ENCODE data around the gene ACTL10.

Gene ACTL10

GRCh38 chr20:33687993-33688937 lies 21.5 kb downstream of the ACTL10 start:
- TF ChIP-seq SIN3A (IDR thresholded peaks at IDR 0.05; ENCODE audit: borderline replicate concordance, insufficient read depth, low read length) (no peak), TAF1 (IDR thresholded peaks at IDR 0.05; ENCODE audit: borderline replicate concordance, insufficient read depth, low read length) (no peak), FOXP2 (optimal IDR thresholded peaks at IDR 0.05; ENCODE audit: borderline replicate concordance, extremely low read depth, extremely low read length, insufficient read depth) (no peak), POLR2AphosphoS5 (IDR thresholded peaks at IDR 0.05; ENCODE audit: low read depth, low read length) (no peak)
- TF ChIP-seq, protein P1, sequence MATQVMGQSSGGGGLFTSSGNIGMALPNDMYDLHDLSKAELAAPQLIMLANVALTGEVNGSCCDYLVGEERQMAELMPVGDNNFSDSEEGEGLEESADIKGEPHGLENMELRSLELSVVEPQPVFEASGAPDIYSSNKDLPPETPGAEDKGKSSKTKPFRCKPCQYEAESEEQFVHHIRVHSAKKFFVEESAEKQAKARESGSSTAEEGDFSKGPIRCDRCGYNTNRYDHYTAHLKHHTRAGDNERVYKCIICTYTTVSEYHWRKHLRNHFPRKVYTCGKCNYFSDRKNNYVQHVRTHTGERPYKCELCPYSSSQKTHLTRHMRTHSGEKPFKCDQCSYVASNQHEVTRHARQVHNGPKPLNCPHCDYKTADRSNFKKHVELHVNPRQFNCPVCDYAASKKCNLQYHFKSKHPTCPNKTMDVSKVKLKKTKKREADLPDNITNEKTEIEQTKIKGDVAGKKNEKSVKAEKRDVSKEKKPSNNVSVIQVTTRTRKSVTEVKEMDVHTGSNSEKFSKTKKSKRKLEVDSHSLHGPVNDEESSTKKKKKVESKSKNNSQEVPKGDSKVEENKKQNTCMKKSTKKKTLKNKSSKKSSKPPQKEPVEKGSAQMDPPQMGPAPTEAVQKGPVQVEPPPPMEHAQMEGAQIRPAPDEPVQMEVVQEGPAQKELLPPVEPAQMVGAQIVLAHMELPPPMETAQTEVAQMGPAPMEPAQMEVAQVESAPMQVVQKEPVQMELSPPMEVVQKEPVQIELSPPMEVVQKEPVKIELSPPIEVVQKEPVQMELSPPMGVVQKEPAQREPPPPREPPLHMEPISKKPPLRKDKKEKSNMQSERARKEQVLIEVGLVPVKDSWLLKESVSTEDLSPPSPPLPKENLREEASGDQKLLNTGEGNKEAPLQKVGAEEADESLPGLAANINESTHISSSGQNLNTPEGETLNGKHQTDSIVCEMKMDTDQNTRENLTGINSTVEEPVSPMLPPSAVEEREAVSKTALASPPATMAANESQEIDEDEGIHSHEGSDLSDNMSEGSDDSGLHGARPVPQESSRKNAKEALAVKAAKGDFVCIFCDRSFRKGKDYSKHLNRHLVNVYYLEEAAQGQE (IDR thresholded peaks at IDR 0.05; ENCODE audit: insufficient read depth in 1 of 2, low read depth in 2 of 2, low read length in 2 of 2), result no peak

DNA sequence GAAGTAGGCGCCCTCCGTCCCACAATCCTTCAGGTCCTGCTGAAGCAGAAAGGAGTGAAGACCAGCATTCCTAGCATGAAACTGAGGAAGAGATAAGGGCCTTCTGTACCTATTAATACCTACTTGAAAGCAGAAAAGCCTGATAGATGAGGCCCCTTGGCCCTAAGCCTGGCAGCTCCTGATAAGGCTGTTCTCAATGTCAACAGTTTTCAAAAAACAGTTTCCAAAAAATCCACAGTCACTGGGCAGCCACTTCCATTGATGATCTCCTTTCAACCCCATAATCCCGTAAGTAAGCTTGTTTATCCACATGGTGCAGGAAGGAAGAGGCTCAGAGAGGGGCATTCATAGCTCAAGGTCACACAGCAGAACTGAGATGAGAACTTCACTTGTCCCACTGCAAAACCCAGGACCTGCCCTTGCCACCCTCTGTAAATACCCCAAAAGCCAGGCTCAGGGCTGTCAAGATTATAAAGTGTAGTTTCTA lies 22.2 kb downstream of the ACTL10 start:
- TF ChIP-seq POLR2AphosphoS5 (IDR thresholded peaks at IDR 0.05; ENCODE audit: low read depth, low read length), result no peak
- no peak for TF ChIP-seq FOXP2 (optimal IDR thresholded peaks at IDR 0.05; ENCODE audit: borderline replicate concordance, extremely low read depth, extremely low read length, insufficient read depth)
- TF ChIP-seq TAF1 (IDR thresholded peaks at IDR 0.05; ENCODE audit: borderline replicate concordance, insufficient read depth, low read length), result no peak

DNA sequence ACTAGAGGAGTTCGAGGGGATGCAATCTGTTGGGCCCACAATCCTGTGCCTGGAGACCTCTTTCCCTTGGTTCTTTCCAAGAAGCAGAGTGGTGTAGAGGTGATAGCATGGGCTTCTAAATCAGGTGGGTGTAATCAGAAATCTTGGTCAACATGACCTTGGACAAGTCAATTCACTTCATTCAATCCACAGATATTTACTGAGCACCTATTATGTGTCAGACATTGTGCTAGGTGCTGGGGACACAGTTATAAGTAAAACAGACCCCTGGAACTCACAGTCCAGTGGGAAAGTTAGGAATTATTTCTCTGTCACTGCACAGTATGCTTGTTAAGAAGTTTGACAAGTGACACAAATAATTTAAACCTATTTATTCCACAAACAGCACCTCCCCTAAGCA lies 22.8 kb downstream of the ACTL10 start:
- no peak for TF ChIP-seq SIN3A (IDR thresholded peaks at IDR 0.05; ENCODE audit: borderline replicate concordance, insufficient read depth, low read length)
- TF ChIP-seq, protein P1 (IDR thresholded peaks at IDR 0.05; ENCODE audit: insufficient read depth in 1 of 2, low read depth in 2 of 2, low read length in 2 of 2), result no peak
- no peak for TF ChIP-seq POLR2AphosphoS5 (IDR thresholded peaks at IDR 0.05; ENCODE audit: low read depth, low read length)

DNA sequence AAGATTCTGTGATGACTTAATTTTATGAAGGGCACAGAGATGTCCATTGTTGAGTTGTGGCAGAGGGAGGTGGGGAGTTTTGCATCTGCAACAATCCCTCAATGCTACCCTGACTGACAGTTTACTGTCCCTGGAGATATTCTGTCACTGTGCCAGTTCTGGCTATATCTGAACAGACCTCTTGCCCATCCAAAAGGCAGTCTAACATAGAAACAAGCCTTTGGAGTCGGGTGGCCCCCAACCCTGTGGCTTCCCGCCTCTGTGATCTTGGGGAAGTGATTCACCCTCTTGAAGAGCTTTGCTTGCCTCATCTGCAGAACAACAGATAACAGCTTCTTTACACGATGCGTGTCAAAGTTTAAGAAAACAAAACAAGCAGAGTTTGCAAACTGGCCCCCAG lies 23.2 kb downstream of the ACTL10 start:
- TF ChIP-seq FOXP2 (optimal IDR thresholded peaks at IDR 0.05; ENCODE audit: borderline replicate concordance, extremely low read depth, extremely low read length, insufficient read depth), result no peak
- TF ChIP-seq TAF1 (IDR thresholded peaks at IDR 0.05; ENCODE audit: borderline replicate concordance, insufficient read depth, low read length), result no peak
- no peak for TF ChIP-seq POLR2AphosphoS5 (IDR thresholded peaks at IDR 0.05; ENCODE audit: low read depth, low read length)
- TF ChIP-seq, protein P1 (IDR thresholded peaks at IDR 0.05; ENCODE audit: insufficient read depth in 1 of 2, low read depth in 2 of 2, low read length in 2 of 2), result no peak
- TF ChIP-seq SIN3A (IDR thresholded peaks at IDR 0.05; ENCODE audit: borderline replicate concordance, insufficient read depth, low read length), result no peak

DNA sequence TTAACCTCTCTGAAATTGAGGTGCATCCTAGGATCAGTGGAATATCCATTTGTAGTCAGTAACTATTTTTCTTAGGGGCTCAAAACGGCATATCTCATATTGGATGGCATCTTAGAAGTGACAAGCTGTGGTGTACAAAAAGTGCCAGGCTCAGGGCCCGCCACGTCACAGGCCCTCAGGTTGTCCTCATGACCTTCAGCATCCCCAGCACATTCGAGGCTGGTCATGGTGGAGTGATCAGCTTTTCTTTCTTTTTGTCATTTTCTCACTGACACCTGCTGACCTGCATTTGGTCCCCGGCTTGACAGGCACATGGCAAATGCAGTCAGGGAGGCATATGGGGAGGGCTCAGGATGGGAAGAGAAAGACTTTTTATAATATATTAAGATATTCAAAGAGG lies 26.5 kb downstream of the ACTL10 start:
- TF ChIP-seq POLR2AphosphoS5 (IDR thresholded peaks at IDR 0.05; ENCODE audit: low read depth, low read length), result no peak
- TF ChIP-seq, protein P1 (IDR thresholded peaks at IDR 0.05; ENCODE audit: insufficient read depth in 1 of 2, low read depth in 2 of 2, low read length in 2 of 2), result no peak
- no peak for TF ChIP-seq FOXP2 (optimal IDR thresholded peaks at IDR 0.05; ENCODE audit: borderline replicate concordance, extremely low read depth, extremely low read length, insufficient read depth)
- TF ChIP-seq TAF1 (IDR thresholded peaks at IDR 0.05; ENCODE audit: borderline replicate concordance, insufficient read depth, low read length), result no peak
- no peak for TF ChIP-seq SIN3A (IDR thresholded peaks at IDR 0.05; ENCODE audit: borderline replicate concordance, insufficient read depth, low read length)
